ENCODE results near the gene MCRIP2. TPM values are rescaled to one million over a fixed set of nuclear protein-coding genes. Genes with fewer than 3 reads are reported as not detected.

MCRIP2 gene
- total RNA-seq, 4 donors from 2014 or later, result 20.8 to 37.7 (median 32.4) TPM

- no peak for DNase-seq (ENCODE audit: low spot score in 2 of 2)
- Histone ChIP-seq H3K36me3 (peaks cover 0 to 16% (median 0%) of the 10 kb centered on the region in 3 donors), H3K4me1 (peaks cover 0 to 26% (median 10%) of the 10 kb centered on the region in 4 donors), H3K9me3 (no peaks in the 10 kb centered on the region), H3K27me3 (no peaks in the 10 kb centered on the region), H3K27ac (no peak overlapping the region), H3K4me3 (no peak overlapping the region)
- no peak for TF ChIP-seq EP300 (IDR thresholded peaks at IDR 0.05)
- TF ChIP-seq, protein P1, sequence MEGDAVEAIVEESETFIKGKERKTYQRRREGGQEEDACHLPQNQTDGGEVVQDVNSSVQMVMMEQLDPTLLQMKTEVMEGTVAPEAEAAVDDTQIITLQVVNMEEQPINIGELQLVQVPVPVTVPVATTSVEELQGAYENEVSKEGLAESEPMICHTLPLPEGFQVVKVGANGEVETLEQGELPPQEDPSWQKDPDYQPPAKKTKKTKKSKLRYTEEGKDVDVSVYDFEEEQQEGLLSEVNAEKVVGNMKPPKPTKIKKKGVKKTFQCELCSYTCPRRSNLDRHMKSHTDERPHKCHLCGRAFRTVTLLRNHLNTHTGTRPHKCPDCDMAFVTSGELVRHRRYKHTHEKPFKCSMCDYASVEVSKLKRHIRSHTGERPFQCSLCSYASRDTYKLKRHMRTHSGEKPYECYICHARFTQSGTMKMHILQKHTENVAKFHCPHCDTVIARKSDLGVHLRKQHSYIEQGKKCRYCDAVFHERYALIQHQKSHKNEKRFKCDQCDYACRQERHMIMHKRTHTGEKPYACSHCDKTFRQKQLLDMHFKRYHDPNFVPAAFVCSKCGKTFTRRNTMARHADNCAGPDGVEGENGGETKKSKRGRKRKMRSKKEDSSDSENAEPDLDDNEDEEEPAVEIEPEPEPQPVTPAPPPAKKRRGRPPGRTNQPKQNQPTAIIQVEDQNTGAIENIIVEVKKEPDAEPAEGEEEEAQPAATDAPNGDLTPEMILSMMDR (IDR thresholded peaks at IDR 0.05), result no peak
- TF ChIP-seq POLR2A (IDR thresholded peaks at IDR 0.05), result no peak
- 84 to 85% methylated on average over 13 of the region's 13 CpGs for WGBS, 2 donors
These were observed 32.3 kb upstream of the MCRIP2 start for GRCh38 chr16:609316-609715.

- Histone ChIP-seq H3K4me3 (no peak overlapping the region), H3K27me3 (no peaks in the 10 kb centered on the region), H3K27ac (peak overlapping the region in 2 of 4 donors; percentile 77 to 88), H3K36me3 (peaks cover 0 to 15% (median 0%) of the 10 kb centered on the region in 3 donors), H3K4me1 (peaks cover 0 to 26% (median 10%) of the 10 kb centered on the region in 4 donors), H3K9me3 (no peaks in the 10 kb centered on the region)
- TF ChIP-seq EP300 (IDR thresholded peaks at IDR 0.05) (no peak), POLR2A (IDR thresholded peaks at IDR 0.05) (no peak)
- TF ChIP-seq, protein P1 (IDR thresholded peaks at IDR 0.05), result no peak
- no peak for DNase-seq (ENCODE audit: low spot score in 2 of 2)
- 76 to 86% methylated on average over 14 of the region's 14 CpGs for WGBS, 2 donors
These were observed 31.6 kb upstream of the MCRIP2 start for GRCh38 chr16:609984-610383.

GRCh38 chr16:610513-611381 lies 30.9 kb upstream of the MCRIP2 start:
- H3K27me3 ChIP-seq, result no peaks in the 10 kb centered on the region
- H3K36me3 ChIP-seq, result peaks cover 0 to 10% (median 0%) of the 10 kb centered on the region in 3 donors
- no peak for TF ChIP-seq POLR2A (IDR thresholded peaks at IDR 0.05)
- peak in 1 of 2 donors; percentile 20 for TF ChIP-seq EP300 (IDR thresholded peaks at IDR 0.05)
- TF ChIP-seq, protein P1 (IDR thresholded peaks at IDR 0.05), result peak; percentile 67 to 81 (median 77)
- peaks cover 0 to 26% (median 10%) of the 10 kb centered on the region in 4 donors for H3K4me1 ChIP-seq
- peak in 1 of 2 donors; percentile 36 for DNase-seq (ENCODE audit: low spot score in 2 of 2)
- 49 to 68% methylated on average over 21 to 23 of the region's 28 CpGs for WGBS, 2 donors
- H3K27ac ChIP-seq, result peak overlapping the region in 2 of 4 donors; percentile 77 to 88
- no peak overlapping the region for H3K4me3 ChIP-seq
- H3K9me3 ChIP-seq, result no peaks in the 10 kb centered on the region

- Histone ChIP-seq H3K4me1 (peaks cover 0 to 12% (median 6%) of the 10 kb centered on the region in 4 donors), H3K9me3 (no peaks in the 10 kb centered on the region), H3K27me3 (no peaks in the 10 kb centered on the region), H3K27ac (no peak overlapping the region), H3K36me3 (peaks cover 0 to 39% (median 0%) of the 10 kb centered on the region in 3 donors), H3K4me3 (no peak overlapping the region)
- DNase-seq (ENCODE audit: low spot score in 2 of 2), result no peak
- WGBS, 2 donors, result 89% methylated on average over 13 of the region's 13 CpGs
- TF ChIP-seq POLR2A (IDR thresholded peaks at IDR 0.05), result no peak
- TF ChIP-seq, protein P1 (IDR thresholded peaks at IDR 0.05), result no peak
- TF ChIP-seq EP300 (IDR thresholded peaks at IDR 0.05), result no peak
These were observed 26.5 kb upstream of the MCRIP2 start for GRCh38 chr16:615122-615521.

All from tibial nerve (tissue), 4 donors.